Panc1 (cell line): ENCODE data around the gene IQGAP1. TPM values are rescaled to one million over a fixed set of nuclear protein-coding genes. Genes with fewer than 3 reads are reported as not detected.

Source experiments
- ATAC-seq: fragments of 200-7000 bp; cut with Tn5 transposase; 2 replicates; pipeline ENCODE4 v1.9.1; 2020; ENCODE audit warnings: mild to moderate bottlenecking, moderate library complexity
- BruUV-seq: library from RNA; stranded (reverse); fragments of 400-500 nt; replicated peaks from 2 replicates; lab custom pipeline; 2021; lab: Mats Ljungman, UMichigan
- CTCF ChIA-PET: fragments of 300-600 bp; sonication (Branson Sonifier 250); formaldehyde crosslinking; loops from one replicate; lab custom pipeline; 2022; ENCODE audit warnings: antibody characterized with exemption; lab: Charles Lee
- POLR2A ChIA-PET: fragments of 300-600 bp; sonication (Branson Sonifier 250); formaldehyde crosslinking; loops from one replicate; lab custom pipeline; 2022; ENCODE audit warnings: antibody characterized with exemption; lab: Charles Lee
- DNase-seq: peaks from one replicate; pipeline ENCODE4 v3.0.0-alpha.2; 2010; ENCODE audit warnings: low read depth, low spot score
- H3K27ac ChIP-seq: 2 replicates; pipeline ENCODE4 v1.5.1; 2011; ENCODE audit warnings: mild to moderate bottlenecking, low read length, inconsistent platforms
- H3K27me3 ChIP-seq: fragments of 200-500 bp; sonication (Bioruptor generic); 2 replicates; pipeline ENCODE4 v1.6.0; 2014; ENCODE audit warnings: low read length, inconsistent platforms; ENCODE audit not compliant: control insufficient read depth, insufficient read depth
- H3K36me3 ChIP-seq: fragments of 200-500 bp; sonication (Bioruptor generic); 2 replicates; pipeline ENCODE4 v1.5.1; 2014; ENCODE audit warnings: inconsistent platforms, mild to moderate bottlenecking, low read length, moderate library complexity; ENCODE audit not compliant: control insufficient read depth, insufficient read depth
- H3K4me1 ChIP-seq: 2 replicates; pipeline ENCODE4 v1.5.1; 2011; ENCODE audit warnings: inconsistent platforms, mild to moderate bottlenecking, low read length, moderate library complexity; ENCODE audit not compliant: control insufficient read depth, insufficient read depth
- H3K4me3 ChIP-seq, 2 experiments: 2 replicates each; pipeline ENCODE4 v1.5.1; 2011 to 2012; ENCODE audit warnings: low read depth in 2 of 2, low read length in 2 of 2, mild to moderate bottlenecking in 2 of 2, inconsistent platforms in 1 of 2, moderate library complexity in 1 of 2
- H3K9me3 ChIP-seq: fragments of 200-500 bp; sonication (Bioruptor generic); 2 replicates; pipeline ENCODE4 v1.5.1; 2014; ENCODE audit warnings: low read depth, mild to moderate bottlenecking, inconsistent platforms, low read length, moderate library complexity; ENCODE audit not compliant: control insufficient read depth, insufficient read depth
- POLR2AphosphoS5 ChIP-seq: IDR thresholded peaks from 2 replicates; pipeline ENCODE4 v1.6.1; 2012; ENCODE audit warnings: mild to moderate bottlenecking, low read depth, low read length, moderate library complexity
- REST ChIP-seq, 2 experiments: IDR thresholded peaks; 2 replicates each; pipeline ENCODE4 v1.6.1; 2011 to 2012; ENCODE audit warnings: low read depth in 2 of 2, control low read depth in 1 of 2, low read length in 1 of 2, mild to moderate bottlenecking in 1 of 2, moderate library complexity in 1 of 2; ENCODE audit not compliant: insufficient read depth in 1 of 2
- SIN3A ChIP-seq: IDR thresholded peaks from 2 replicates; pipeline ENCODE4 v1.6.1; 2012; ENCODE audit warnings: low read depth, mild to moderate bottlenecking, low read length, moderate library complexity, borderline replicate concordance; ENCODE audit not compliant: insufficient read depth
- TCF7L2 ChIP-seq: IDR thresholded peaks from 2 replicates; pipeline ENCODE4 v1.6.1; 2011; ENCODE audit warnings: mild to moderate bottlenecking, low read depth, low read length, inconsistent platforms
- in situ Hi-C: cut with HindIII; loops from 2 replicates; pipeline ENCODE4 v1.10.0; 2016; ENCODE audit warnings: low sequenced_read_pairs, low pct_unique_long_range_greater_than_20kb
- intact Hi-C: fragments of 100-400 bp; cut with micrococcal nuclease; formaldehyde crosslinking; loops from one replicate; pipeline ENCODE4 v1.10.0; 2022; ENCODE audit not compliant: unreplicated experiment
- total RNA-seq: library from RNA; stranded (reverse); gene quantifications from one replicate; pipeline ENCODE4 v1.2.1, GENCODE V29; 2021; ENCODE audit not compliant: unreplicated experiment
- TF ChIP-seq, protein P1 (sequence below): fragments of 450-650 bp; IDR thresholded peaks from 2 replicates; pipeline ENCODE4 v1.5.1; 2017; ENCODE audit warnings: mild to moderate bottlenecking

Gene IQGAP1
- total RNA-seq, 1 experiment from 2014 or later = 228 TPM

- no TSS peak for BruUV-seq
- in situ Hi-C loops = no loop called here
- Histone ChIP-seq H3K27ac (peak overlapping the region; percentile 98), H3K27me3 (no peaks in the 10 kb centered on the region), H3K4me3 (peak overlapping the region; percentile 21 to 46), H3K9me3 (no peaks in the 10 kb centered on the region), H3K4me1 (peaks cover 74% of the 10 kb centered on the region), H3K36me3 (no peaks in the 10 kb centered on the region; the same call in 1 of the 2 replicates)
- CTCF ChIA-PET = no interaction called here
- no peak for TF ChIP-seq REST (IDR thresholded peaks at IDR 0.05; ENCODE audit: insufficient read depth in 1 of 2, low read depth in 2 of 2, low read length in 1 of 2)
- 0 out of 2 replicates have a peak, but pooled peaks have one; percentile 34 for TF ChIP-seq SIN3A
- peak; percentile 46; the same call in 1 of the 2 replicates for TF ChIP-seq POLR2AphosphoS5
- no peak for TF ChIP-seq TCF7L2
- TF ChIP-seq, protein P1, sequence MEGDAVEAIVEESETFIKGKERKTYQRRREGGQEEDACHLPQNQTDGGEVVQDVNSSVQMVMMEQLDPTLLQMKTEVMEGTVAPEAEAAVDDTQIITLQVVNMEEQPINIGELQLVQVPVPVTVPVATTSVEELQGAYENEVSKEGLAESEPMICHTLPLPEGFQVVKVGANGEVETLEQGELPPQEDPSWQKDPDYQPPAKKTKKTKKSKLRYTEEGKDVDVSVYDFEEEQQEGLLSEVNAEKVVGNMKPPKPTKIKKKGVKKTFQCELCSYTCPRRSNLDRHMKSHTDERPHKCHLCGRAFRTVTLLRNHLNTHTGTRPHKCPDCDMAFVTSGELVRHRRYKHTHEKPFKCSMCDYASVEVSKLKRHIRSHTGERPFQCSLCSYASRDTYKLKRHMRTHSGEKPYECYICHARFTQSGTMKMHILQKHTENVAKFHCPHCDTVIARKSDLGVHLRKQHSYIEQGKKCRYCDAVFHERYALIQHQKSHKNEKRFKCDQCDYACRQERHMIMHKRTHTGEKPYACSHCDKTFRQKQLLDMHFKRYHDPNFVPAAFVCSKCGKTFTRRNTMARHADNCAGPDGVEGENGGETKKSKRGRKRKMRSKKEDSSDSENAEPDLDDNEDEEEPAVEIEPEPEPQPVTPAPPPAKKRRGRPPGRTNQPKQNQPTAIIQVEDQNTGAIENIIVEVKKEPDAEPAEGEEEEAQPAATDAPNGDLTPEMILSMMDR = no peak
- DNase-seq (peak; percentile 93), ATAC-seq (peak; percentile 96)
- POLR2A ChIA-PET = interaction anchor here (0.6 to 1.9 kb wide), 3 partner anchors 13 to 48 kb away, joined by 4 to 12 read pairs (median 4); partner anchors contain the start of gene IQGAP1
- intact Hi-C loops = no loop called here
Measured at GRCh38 chr15:90400759-90401314, 12.8 kb downstream of the IQGAP1 start.

DNA sequence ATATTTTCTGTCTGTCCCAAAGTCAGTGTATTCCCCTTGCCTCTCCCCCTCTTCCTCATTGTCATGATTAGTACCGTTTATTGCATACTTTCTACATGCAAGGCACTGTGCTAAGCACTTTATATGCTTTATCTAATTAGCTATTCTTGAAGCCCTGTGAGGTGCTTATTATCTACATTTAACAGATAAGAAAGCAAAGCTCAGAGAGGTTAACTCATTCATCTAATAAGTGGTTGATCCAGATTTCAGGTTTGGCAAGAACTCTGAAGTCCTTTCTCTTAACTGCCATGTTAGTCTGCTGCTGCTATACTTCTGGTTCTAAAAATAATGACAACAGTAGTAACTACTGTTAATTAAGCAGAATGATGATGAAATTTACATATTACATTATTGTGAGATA is 13.5 kb downstream of the IQGAP1 start:
- intact Hi-C loops = no loop called here
- ChIA-PET CTCF (interaction anchor here (0.5 to 0.6 kb wide), 2 partner anchors 128 to 497 kb away, joined by 3 to 5 read pairs; no protein-coding TSS in a partner anchor), POLR2A (interaction anchor here (1.3 kb wide), 1 partner anchor 13 kb away, joined by 4 read pairs; the partner anchor contains the start of gene IQGAP1)
- in situ Hi-C loops = no loop called here
- BruUV-seq = no TSS peak
- peak overlapping the region; percentile 98 for H3K27ac ChIP-seq
- ATAC-seq (no peak), DNase-seq (no peak)
- H3K27me3 ChIP-seq = no peaks in the 10 kb centered on the region
- no peaks in the 10 kb centered on the region for H3K9me3 ChIP-seq
- peak overlapping the region; percentile 4 to 21; a peak in 3 of 4 replicates for H3K4me3 ChIP-seq
- TF ChIP-seq, protein P1 = no peak
- TF ChIP-seq POLR2AphosphoS5 (no peak), REST (IDR thresholded peaks at IDR 0.05; ENCODE audit: insufficient read depth in 1 of 2, low read depth in 2 of 2, low read length in 1 of 2) (no peak), SIN3A (no peak), TCF7L2 (no peak)
- no peaks in the 10 kb centered on the region; the same call in 1 of the 2 replicates for H3K36me3 ChIP-seq
- H3K4me1 ChIP-seq = peaks cover 73% of the 10 kb centered on the region
